Spleen (tissue), 11 donors: ENCODE data around the gene NAT14. TPM values are rescaled to one million over a fixed set of nuclear protein-coding genes. Genes with fewer than 3 reads are reported as not detected.

Experiments used
- DNase-seq: peaks from one replicate; pipeline ENCODE4 v3.0.0-alpha.2; 2020
- H3K27ac ChIP-seq, 8 donors: fragments of 200-600 bp; sonication (generic) in 7 of 8; 1 replicate in 4 of 8; 2 replicates in 4 of 8; pipeline versions ENCODE4 v1.5.0 to v1.8.0; 2016 to 2021; ENCODE audit warnings: inconsistent platforms in 4 of 8, mild to moderate bottlenecking in 4 of 8, moderate library complexity in 1 of 8
- H3K27me3 ChIP-seq, 7 donors: fragments of 200-600 bp; sonication (generic) in 6 of 7; replicated peaks in 1 of 7; 1 replicate in 4 of 7; 2 replicates in 3 of 7; pipeline versions ENCODE4 v1.5.0 to v1.8.0; 2016 to 2021; ENCODE audit warnings: inconsistent platforms in 3 of 7, mild to moderate bottlenecking in 1 of 7
- H3K36me3 ChIP-seq, 6 donors: fragments of 200-600 bp; sonication (generic) in 5 of 6; 1 replicate in 4 of 6; 2 replicates in 2 of 6; pipeline versions ENCODE4 v1.5.0 to v1.8.0; 2016 to 2021; ENCODE audit warnings: inconsistent platforms in 2 of 6
- H3K4me1 ChIP-seq, 6 donors: fragments of 200-600 bp; sonication (generic) in 5 of 6; 1 replicate in 3 of 6; 2 replicates in 3 of 6; pipeline versions ENCODE4 v1.5.0 to v1.8.0; 2016 to 2021; ENCODE audit warnings: inconsistent platforms in 3 of 6
- H3K4me3 ChIP-seq, 8 donors: fragments of 200-600 bp; sonication (generic) in 7 of 8; 1 replicate in 4 of 8; 2 replicates in 4 of 8; pipeline versions ENCODE4 v1.5.0 to v1.8.0; 2016 to 2021; ENCODE audit warnings: inconsistent platforms in 4 of 8, mild to moderate bottlenecking in 4 of 8, moderate library complexity in 2 of 8
- H3K9me3 ChIP-seq, 8 donors: fragments of 200-600 bp; sonication (generic) in 7 of 8; 1 replicate in 4 of 8; 2 replicates in 4 of 8; pipeline versions ENCODE4 v1.5.0 to v1.8.0; 2016 to 2021; ENCODE audit warnings: inconsistent platforms in 4 of 8
- CTCF ChIP-seq, 11 experiments: fragments of 200-600 bp in 7 of 11; fragments of 450-650 bp in 4 of 11; sonication (generic) in 4 of 11; IDR thresholded peaks in 8 of 11; conservative IDR thresholded peaks in 3 of 11; 1 replicate in 7 of 11; 2 replicates in 4 of 11; pipeline versions ENCODE4 v1.4.0 to v1.8.0; 2016 to 2021; ENCODE audit warnings: antibody characterized with exemption in 11 of 11, inconsistent platforms in 4 of 11, mild to moderate bottlenecking in 1 of 11
- POLR2A ChIP-seq, 3 donors: fragments of 450-650 bp; IDR thresholded peaks; one replicate each; pipeline ENCODE4 v1.5.1; 2017; ENCODE audit warnings: antibody characterized with exemption in 3 of 3, mild to moderate bottlenecking in 1 of 3
- POLR2AphosphoS5 ChIP-seq, 3 donors: sonication (generic); formaldehyde crosslinking; IDR thresholded peaks; one replicate each; pipeline ENCODE4 v1.5.1; 2017; ENCODE audit warnings: antibody characterized with exemption in 3 of 3
- whole genome bisulfite sequencing, 5 donors: extraction: QIAGEN DNeasy Blood & Tissue Kit in 3 of 5; methylation state at CpG; one replicate each; pipeline versions ENCODE4 v1.1.5 to v1.1.7; 2013 to 2018; 5-methylcytosine and 5-hydroxymethylcytosine counted together
- intact Hi-C: fragments of 100-400 bp; cut with DNase I; formaldehyde crosslinking; loops from one replicate; pipeline ENCODE4 v1.15.0; 2023; ENCODE audit warnings: low total_unique reads
- polyA plus RNA-seq, 3 donors: library from polyadenylated mRNA; stranded (reverse); fragments of 200-250 nt; gene quantifications; one replicate each; pipeline ENCODE4 v1.2.1, GENCODE V29; 2013
- total RNA-seq, 7 donors: library from RNA; depleted of rRNA in 3 of 7; stranded (reverse); fragments of >200 nt in 3 of 7; fragmentation: NEBNext Ultra II Directional in 4 of 7; extraction: Animal tissue kit (Norgen Biotek cat#: 25700) in 4 of 7; gene quantifications; one replicate each; pipeline versions ENCODE4 v1.1.0 to v1.2.1, GENCODE V29; 2016 to 2021
- donor health status: healthy with polysubstance abuse.
- donor health status: DM: no; HTN: no; CAD: no; lungs with moderate emphysema.
- donor health status: DM: no; HTN: no; CAD: no.
- donor health status: Bipolar disorder and iron deficiency.
- donor health status: healthy.
- donor health status: DM: no; HTN: no; CAD: no.
- donor health status: DM: yes; HTN: yes; CAD: no.

NAT14 gene
- total and polyA plus RNA-seq, 10 donors: 1.9 to 17.7 (median 8.2) TPM

- Histone ChIP-seq H3K4me1 (peaks cover 4 to 40% (median 33%) of the 10 kb centered on the region in 6 donors), H3K27me3 (no peaks in the 10 kb centered on the region), H3K36me3 (no peaks in the 10 kb centered on the region), H3K4me3 (no peak within 1 kb of the TSS), H3K27ac (no peak within 1 kb of the TSS), H3K9me3 (no peaks in the 10 kb centered on the region)
- no peak for DNase-seq
- TF ChIP-seq CTCF (IDR thresholded peaks at IDR 0.05 in 8 of 11, conservative IDR thresholded peaks at IDR 0.05 in 3 of 11) (no peak), POLR2AphosphoS5 (IDR thresholded peaks at IDR 0.05) (no peak), POLR2A (IDR thresholded peaks at IDR 0.05) (no peak)
- WGBS, 5 donors: 72 to 83% (median 81%) methylated on average over 14 of the region's 14 CpGs
- intact Hi-C loops: no loop called here
Observed at GRCh38 chr19:55464662-55465054, 20.3 kb upstream of the NAT14 start, which contains the start of gene C19orf85. C19orf85 (minus strand) TSS chr19:55464751; CDS start chr19:55464554, 197 bp downstream.

GRCh38 chr19:55465460-55466240 lies 19.3 kb upstream of the NAT14 start:
- peaks cover 0 to 30% (median 24%) of the 10 kb centered on the region in 6 donors for H3K4me1 ChIP-seq

GRCh38 chr19:55466241-55466614 lies 18.8 kb upstream of the NAT14 start:
- intact Hi-C loops: loop anchor here (2.0 kb wide), 1 partner anchor 39 kb away; no protein-coding TSS in a partner anchor
- no peaks in the 10 kb centered on the region for H3K9me3 ChIP-seq
- no peak for TF ChIP-seq POLR2AphosphoS5 (IDR thresholded peaks at IDR 0.05)
- TF ChIP-seq CTCF (IDR thresholded peaks at IDR 0.05 in 8 of 11, conservative IDR thresholded peaks at IDR 0.05 in 3 of 11): no peak
- TF ChIP-seq POLR2A (IDR thresholded peaks at IDR 0.05): no peak
- no peak overlapping the region for H3K27ac ChIP-seq
- H3K27me3 ChIP-seq: no peaks in the 10 kb centered on the region
- H3K4me1 ChIP-seq: peaks cover 0 to 24% (median 20%) of the 10 kb centered on the region in 6 donors
- H3K36me3 ChIP-seq: no peaks in the 10 kb centered on the region
- no peak for DNase-seq
- 66 to 95% (median 87%) methylated on average over 4 of the region's 4 CpGs for WGBS, 5 donors
- H3K4me3 ChIP-seq: no peak overlapping the region

More at GRCh38 chr19:55465460-55466240, 19.3 kb upstream of the NAT14 start:
- 72 to 86% (median 83%) methylated on average over 7 to 11 of the region's 11 CpGs for WGBS, 5 donors
- Histone ChIP-seq H3K4me3 (no peak overlapping the region), H3K27ac (no peak overlapping the region), H3K36me3 (no peaks in the 10 kb centered on the region), H3K9me3 (no peaks in the 10 kb centered on the region), H3K27me3 (no peaks in the 10 kb centered on the region)
- intact Hi-C loops: loop anchor here (2.0 kb wide), 1 partner anchor 39 kb away; no protein-coding TSS in a partner anchor
- DNase-seq: peak; percentile 74
- TF ChIP-seq CTCF (IDR thresholded peaks at IDR 0.05 in 8 of 11, conservative IDR thresholded peaks at IDR 0.05 in 3 of 11): no peak
- TF ChIP-seq POLR2AphosphoS5 (IDR thresholded peaks at IDR 0.05): no peak
- no peak for TF ChIP-seq POLR2A (IDR thresholded peaks at IDR 0.05)
